GM12878 (cell line): ENCODE results near the gene NCMAP. TPM values are rescaled to one million over a fixed set of nuclear protein-coding genes. Genes with fewer than 3 reads are reported as not detected.

Source experiments
- ATAC-seq: fragments of 200-7000 bp; cut with Tn5 transposase; 3 replicates; pipeline ENCODE4 v1.9.1; 2020; ENCODE audit warnings: mild to moderate bottlenecking, moderate library complexity
- BruUV-seq: library from RNA; stranded (reverse); fragments of 400-500 nt; replicated peaks from 2 replicates; lab custom pipeline; 2021; lab: Mats Ljungman, UMichigan
- CTCF ChIA-PET: fragments of 300-600 bp; sonication (Branson Sonifier 250); formaldehyde crosslinking; extraction: SDS; loops from one replicate; lab custom pipeline; 2021; ENCODE audit warnings: inconsistent platforms; lab: Yijun Ruan, JAX
- POLR2A ChIA-PET: fragments of 350-600 bp; formaldehyde crosslinking; extraction: SDS; loops from one replicate; lab custom pipeline; 2021; ENCODE audit warnings: inconsistent platforms; lab: Charles Lee
- RAD21 ChIA-PET: fragments of 300-600 bp; sonication (Branson Sonifier 250); formaldehyde crosslinking; loops from one replicate; lab custom pipeline; 2023; ENCODE audit warnings: antibody characterized with exemption; ENCODE audit not compliant: unreplicated experiment; lab: Charles Lee
- SMC1A ChIA-PET: fragments of 300-600 bp; sonication (Branson Sonifier 250); formaldehyde crosslinking; loops from one replicate; lab custom pipeline; 2023; ENCODE audit not compliant: unreplicated experiment, uncharacterized antibody; lab: Charles Lee
- DNase-seq: peaks from one replicate; pipeline ENCODE4 v3.0.0-alpha.2; 2011; ENCODE audit warnings: low read depth, low spot score
- FAIRE-seq: peaks from 3 replicates; lab custom pipeline; 2011; peaks lifted over from hg19 to GRCh38; lab: Jason Lieb, UNC
- H2AFZ ChIP-seq: 2 replicates; pipeline ENCODE4 v1.6.0; 2011; ENCODE audit warnings: low read depth, low read length, control low read depth; ENCODE audit not compliant: control insufficient read depth
- H3K27ac ChIP-seq: 2 replicates; pipeline ENCODE4 v1.5.1; 2011; ENCODE audit warnings: control low read depth; ENCODE audit not compliant: control insufficient read depth, insufficient read depth
- H3K27me3 ChIP-seq, 2 experiments: replicated peaks in 1 of 2; 2 replicates each; pipeline versions ENCODE4 v1.6.0 to v1.6.1; 2011; ENCODE audit warnings: low read length in 1 of 2; ENCODE audit not compliant: control insufficient read depth in 2 of 2, insufficient read depth in 2 of 2
- H3K36me3 ChIP-seq, 2 experiments: 2 replicates each; pipeline ENCODE4 v1.5.1; 2011; ENCODE audit warnings: low read length in 1 of 2; ENCODE audit not compliant: control insufficient read depth in 2 of 2, insufficient read depth in 2 of 2
- H3K4me1 ChIP-seq: 2 replicates; pipeline ENCODE4 v1.6.1; 2011; ENCODE audit warnings: mild to moderate bottlenecking, low read length, moderate library complexity, mixed read lengths; ENCODE audit not compliant: control insufficient read depth, insufficient read depth
- H3K4me2 ChIP-seq: 2 replicates; pipeline ENCODE4 v1.6.0; 2011; ENCODE audit warnings: control low read depth; ENCODE audit not compliant: control insufficient read depth, insufficient read depth
- H3K4me3 ChIP-seq: fragments of 200-600 bp; sonication (generic); 2 replicates; pipeline ENCODE4 v1.5.1; 2016
- H3K79me2 ChIP-seq: 2 replicates; pipeline ENCODE4 v1.6.0; 2011; ENCODE audit warnings: low read length; ENCODE audit not compliant: control insufficient read depth, insufficient read depth
- H3K9ac ChIP-seq: 2 replicates; pipeline ENCODE4 v1.8.0; 2011; ENCODE audit warnings: low read length, control low read depth, mixed read lengths; ENCODE audit not compliant: control insufficient read depth, insufficient read depth
- H3K9me3 ChIP-seq: replicated peaks from 3 replicates; pipeline ENCODE4 v1.5.1; 2011; ENCODE audit warnings: mild to moderate bottlenecking, low read length; ENCODE audit not compliant: control insufficient read depth, insufficient read depth
- H4K20me1 ChIP-seq: 2 replicates; pipeline ENCODE4 v1.6.0; 2011; ENCODE audit not compliant: control insufficient read depth, insufficient read depth
- ASH2L ChIP-seq: fragments of 300-600, 200-600 bp; sonication (generic); IDR thresholded peaks from 2 replicates; pipeline ENCODE4 v1.6.1; 2017; ENCODE audit warnings: low read depth, mild to moderate bottlenecking, borderline replicate concordance
- YBX1 ChIP-seq: fragments of 450-650 bp; IDR thresholded peaks from 2 replicates; pipeline ENCODE4 v1.6.1; 2016; ENCODE audit warnings: antibody characterized with exemption
- WGBS: methylation state at CpG from one replicate; pipeline ENCODE4 v1.1.6; 2016; ENCODE audit warnings: low lambda C conversion rate; ENCODE audit not compliant: insufficient replicate concordance, insufficient coverage; ENCODE audit errors: missing lambda C conversion rate; 5-methylcytosine and 5-hydroxymethylcytosine counted together
- in situ Hi-C: fragments of 300-500 bp; cut with MboI; formaldehyde crosslinking; loops from 9 replicates; pipeline ENCODE4 v1.14.3; 2018; ENCODE audit warnings: mixed read lengths
- intact Hi-C: fragments of 100-400 bp; cut with micrococcal nuclease; formaldehyde crosslinking; loops from one replicate; pipeline ENCODE4 v1.14.2; 2022; ENCODE audit not compliant: unreplicated experiment
- polyA plus RNA-seq, 11 experiments: library from polyadenylated mRNA; depleted of rRNA in 4 of 11; unstranded in 6 of 11; stranded (reverse) in 5 of 11; fragments of >200 nt; fragmentation: Nextera tagmentation in 4 of 11; fragmentation: Illumina TruSeq in 1 of 11; extraction: Ambion mirVana in 4 of 11; extraction: Trizol in 1 of 11; gene quantifications; 1 replicate in 1 of 11; 2 replicates in 10 of 11; pipeline versions ENCODE4 v1.2.1 to v1.2.3, GENCODE V29; 2011 to 2016; ENCODE audit warnings: inconsistent platforms in 2 of 11, missing spikeins in 2 of 11, low read depth in 1 of 11
- total RNA-seq, 4 experiments: library from RNA; depleted of rRNA in 3 of 4; stranded (reverse); fragments of >200 nt in 3 of 4; fragmentation: Illumina TruSeq in 1 of 4; extraction: Trizol in 1 of 4; gene quantifications; 2 replicates each; pipeline versions ENCODE4 v1.2.1 to v1.2.3, GENCODE V29; 2013 to 2021

NCMAP gene
- total and polyA plus RNA-seq, 10 of the 15 experiments (the other 5 are each of a cell fraction or from before 2014, with no cell fraction given), result not detected

DNA sequence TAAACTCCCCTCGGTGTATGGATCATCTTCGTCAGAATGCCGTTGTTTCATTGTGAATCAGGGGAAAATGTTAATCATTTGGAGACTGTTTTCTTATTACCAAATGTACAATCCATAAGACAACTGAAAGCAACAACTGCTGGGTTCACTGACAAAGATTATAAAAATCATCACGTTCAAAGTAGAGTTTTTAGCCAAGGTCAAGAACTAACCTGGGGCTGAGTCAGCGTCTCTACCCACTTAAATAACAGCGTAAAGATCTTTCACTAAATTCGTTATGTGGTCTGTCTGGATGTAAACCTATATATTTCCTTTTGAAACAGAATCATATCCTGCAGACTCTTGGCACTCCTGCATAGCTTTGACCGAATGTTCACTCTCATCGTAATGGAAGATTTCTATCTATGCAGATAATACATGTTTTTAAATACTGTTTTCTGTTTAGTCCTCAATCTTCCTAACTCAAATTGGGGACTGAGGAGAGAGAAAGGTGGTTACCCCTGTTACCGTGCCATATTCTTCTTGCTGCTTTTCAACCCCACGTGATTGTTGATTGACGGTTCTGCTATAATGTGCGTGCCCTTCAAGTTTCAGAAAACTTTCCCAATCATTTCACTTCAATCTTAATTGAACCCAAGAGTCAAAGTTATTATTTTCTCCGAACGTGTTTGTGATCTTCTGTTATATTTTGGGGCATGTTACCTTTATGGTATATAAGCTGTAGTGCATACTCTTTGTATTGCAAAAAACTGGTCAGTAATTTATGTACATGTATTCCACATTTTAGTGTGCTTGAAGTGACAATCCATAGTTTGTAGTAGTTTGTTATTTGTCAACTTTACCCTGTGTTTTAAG, 15.6 kb upstream of the NCMAP start:
- POLR2A ChIA-PET, result interaction anchor here (1.2 kb wide), 1 partner anchor 9 kb away, joined by 3 read pairs; no protein-coding TSS in a partner anchor
- Histone ChIP-seq H3K4me3 (no peak overlapping the region), H3K4me2 (no peak overlapping the region), H4K20me1 (no peaks in the 10 kb centered on the region), H3K36me3 (no peaks in the 10 kb centered on the region), H3K27me3 (peaks cover 0 to 7% of the 10 kb centered on the region in 2 experiments; a peak in 2 of 4 replicates), H2AFZ (no peak overlapping the region), H3K4me1 (peaks cover 15% of the 10 kb centered on the region), H3K27ac (no peak overlapping the region), H3K9me3 (no peaks in the 10 kb centered on the region; the same call in 2 of the 3 replicates), H3K9ac (no peak overlapping the region), H3K79me2 (no peaks in the 10 kb centered on the region)
- ATAC-seq (no peak), DNase-seq (no peak), FAIRE-seq (no peak)
- intact Hi-C loops, result loop anchor here (5.0 kb wide), 1 partner anchor 97 kb away; no protein-coding TSS in a partner anchor
- in situ Hi-C loops, result no loop called here
- CTCF ChIA-PET, result interaction anchor here (1.0 to 3.2 kb wide), 7 partner anchors 14 to 308 kb away, joined by 3 to 12 read pairs (median 5); no protein-coding TSS in a partner anchor
- BruUV-seq, result no TSS peak
- TF ChIP-seq YBX1, result no peak
- no peak for TF ChIP-seq ASH2L
- RAD21 ChIA-PET, result interaction anchor here (1.5 kb wide), 1 partner anchor 47 kb away, joined by 7 read pairs; no protein-coding TSS in a partner anchor
- 8% methylated on average over 15 of the region's 15 CpGs for WGBS
- SMC1A ChIA-PET, result no interaction called here
